Measurements from ENCODE around the gene PAX3. TPM values are rescaled to one million over a fixed set of nuclear protein-coding genes. Genes with fewer than 3 reads are reported as not detected.
A peak's percentile ranks its signal among the peaks of the same experiment; 100 is the strongest.

Gene PAX3
- total RNA-seq, 1 donor from 2014 or later: 4.6 TPM

- H3K27ac Mint-ChIP-seq: peak overlapping the region; percentile 94
- peaks cover 100% of the 10 kb centered on the region for H3K27me3 ChIP-seq
- H2AFZ ChIP-seq (replicated peaks): no peak overlapping the region
- peaks cover 77% of the 10 kb centered on the region for H3K4me1 Mint-ChIP-seq
- H3K9me3 Mint-ChIP-seq: peaks cover 6% of the 10 kb centered on the region
- no peaks in the 10 kb centered on the region for H3K79me2 ChIP-seq (ENCODE audit: low read depth)
- no peak overlapping the region for H3K27ac ChIP-seq
- peak overlapping the region; percentile 98 for H3K4me3 Mint-ChIP-seq
- DNase-seq (ENCODE audit: low spot score): no peak
- H3K36me3 Mint-ChIP-seq: peaks cover 56% of the 10 kb centered on the region
- no peak overlapping the region for H3K9ac ChIP-seq
- no peaks in the 10 kb centered on the region for H3K36me3 ChIP-seq
- peaks cover 51% of the 10 kb centered on the region for H3F3A ChIP-seq (ENCODE audit: low read depth)
- peak overlapping the region; percentile 68 for H3K4me2 ChIP-seq
- H3K9me3 ChIP-seq (ENCODE audit: low read depth): no peaks in the 10 kb centered on the region
- TF ChIP-seq CTCF (IDR thresholded peaks at IDR 0.05): no peak
- no peak for TF ChIP-seq EZH2 (IDR thresholded peaks at IDR 0.05)
- TF ChIP-seq EZH2phosphoT487 (IDR thresholded peaks at IDR 0.05): no peak
- peak overlapping the region; percentile 9 for H3K4me3 ChIP-seq
- H3K4me1 ChIP-seq: peaks cover 57% of the 10 kb centered on the region
- H4K20me1 ChIP-seq (ENCODE audit: low read depth): peaks cover 87% of the 10 kb centered on the region
- H3K27me3 Mint-ChIP-seq (ENCODE audit: insufficient read depth, low read depth): peaks cover 59% of the 10 kb centered on the region
Observed at GRCh38 chr2:222296311-222296741, 2.5 kb downstream of the PAX3 start.

GRCh38 chr2:222295368-222296062, 3.3 kb downstream of the PAX3 start:
- Mint-ChIP-seq H3K4me1 (peaks cover 76% of the 10 kb centered on the region), H3K4me3 (peak overlapping the region; percentile 98), H3K27me3 (ENCODE audit: insufficient read depth, low read depth) (peaks cover 53% of the 10 kb centered on the region), H3K36me3 (peaks cover 56% of the 10 kb centered on the region), H3K27ac (peak overlapping the region; percentile 95), H3K9me3 (peaks cover 6% of the 10 kb centered on the region)
- DNase-seq (ENCODE audit: low spot score): peak; percentile 57
- Histone ChIP-seq H3K9ac (no peak overlapping the region), H4K20me1 (ENCODE audit: low read depth) (peaks cover 86% of the 10 kb centered on the region), H2AFZ (replicated peaks) (no peak overlapping the region), H3K4me1 (peaks cover 53% of the 10 kb centered on the region), H3K79me2 (ENCODE audit: low read depth) (no peaks in the 10 kb centered on the region), H3K4me2 (peak overlapping the region; percentile 32), H3K4me3 (no peak overlapping the region), H3K27me3 (peaks cover 99% of the 10 kb centered on the region), H3K27ac (no peak overlapping the region), H3K36me3 (no peaks in the 10 kb centered on the region), H3F3A (ENCODE audit: low read depth) (peaks cover 51% of the 10 kb centered on the region), H3K9me3 (ENCODE audit: low read depth) (no peaks in the 10 kb centered on the region)
- TF ChIP-seq EZH2phosphoT487 (IDR thresholded peaks at IDR 0.05) (peak; percentile 95), CTCF (IDR thresholded peaks at IDR 0.05) (no peak), EZH2 (IDR thresholded peaks at IDR 0.05) (peak; percentile 98)

- H3K27ac Mint-ChIP-seq: peak overlapping the region; percentile 95
- DNase-seq (ENCODE audit: low spot score): peak; percentile 44
- no peaks in the 10 kb centered on the region for H3K36me3 ChIP-seq
- H3K4me2 ChIP-seq: peak overlapping the region; percentile 32
- peaks cover 51% of the 10 kb centered on the region for H3K27me3 Mint-ChIP-seq (ENCODE audit: insufficient read depth, low read depth)
- peak overlapping the region; percentile 98 for H3K4me3 Mint-ChIP-seq
- peaks cover 58% of the 10 kb centered on the region for H3K36me3 Mint-ChIP-seq
- H3K9ac ChIP-seq: no peak overlapping the region
- H3K9me3 Mint-ChIP-seq: peaks cover 6% of the 10 kb centered on the region
- peaks cover 53% of the 10 kb centered on the region for H3K4me1 ChIP-seq
- peaks cover 99% of the 10 kb centered on the region for H3K27me3 ChIP-seq
- H3K27ac ChIP-seq: no peak overlapping the region
- no peak overlapping the region for H3K4me3 ChIP-seq
- H3K79me2 ChIP-seq (ENCODE audit: low read depth): no peaks in the 10 kb centered on the region
- peaks cover 86% of the 10 kb centered on the region for H4K20me1 ChIP-seq (ENCODE audit: low read depth)
- no peaks in the 10 kb centered on the region for H3K9me3 ChIP-seq (ENCODE audit: low read depth)
- TF ChIP-seq EZH2phosphoT487 (IDR thresholded peaks at IDR 0.05): no peak
- H3K4me1 Mint-ChIP-seq: peaks cover 76% of the 10 kb centered on the region
- H3F3A ChIP-seq (ENCODE audit: low read depth): peaks cover 51% of the 10 kb centered on the region
- no peak overlapping the region for H2AFZ ChIP-seq (replicated peaks)
Observed at GRCh38 chr2:222294996-222295367, 3.8 kb downstream of the PAX3 start.

All from neural progenitor cell (in vitro differentiated cells).